DMS 273 (cell line): Measurements from ENCODE around the gene UCN3.

Experiments used
- DNase-seq: peaks from one replicate; lab custom pipeline; 2025; ENCODE audit not compliant: unreplicated experiment; lab: John Stamatoyannopoulos, UW

UCN3 gene

GRCh38 chr10:5364890-5365338 lies at the start of gene UCN3:
Gene UCN3 (plus strand): TSS chr10:5364966. CDS start chr10:5373721, 8,755 bp downstream.
- no peak for DNase-seq

DNA sequence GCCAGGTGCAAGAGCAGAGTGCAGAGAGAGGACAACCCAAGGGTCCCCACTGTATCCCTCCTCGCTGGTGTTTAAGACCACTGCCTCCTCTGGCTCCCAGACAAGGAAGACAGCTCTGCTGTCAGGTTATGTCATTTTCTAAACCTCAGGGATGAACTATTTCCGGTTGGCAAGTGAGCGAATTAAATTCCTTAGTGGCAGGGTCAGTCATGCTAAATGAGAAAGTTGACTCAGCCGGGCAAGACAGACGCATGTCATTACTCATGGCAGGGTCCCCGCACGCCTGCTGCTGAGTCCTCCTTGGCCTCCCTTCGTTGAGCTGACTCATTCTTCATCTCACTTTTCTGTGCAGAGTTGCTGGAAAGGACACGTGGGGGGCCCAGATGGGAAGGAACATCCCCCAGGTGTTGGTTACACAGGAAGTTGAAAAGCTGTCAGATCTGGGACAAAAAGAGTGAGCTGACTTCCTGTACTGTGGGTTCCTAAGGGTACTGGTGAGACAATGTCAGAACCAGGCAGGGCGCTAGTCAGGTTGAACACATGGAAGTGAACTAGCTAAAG lies 47.1 kb upstream of the UCN3 start:
- no peak for DNase-seq

- no peak for DNase-seq
These were observed 46.6 kb upstream of the UCN3 start for GRCh38 chr10:5318148-5318547.

DNA sequence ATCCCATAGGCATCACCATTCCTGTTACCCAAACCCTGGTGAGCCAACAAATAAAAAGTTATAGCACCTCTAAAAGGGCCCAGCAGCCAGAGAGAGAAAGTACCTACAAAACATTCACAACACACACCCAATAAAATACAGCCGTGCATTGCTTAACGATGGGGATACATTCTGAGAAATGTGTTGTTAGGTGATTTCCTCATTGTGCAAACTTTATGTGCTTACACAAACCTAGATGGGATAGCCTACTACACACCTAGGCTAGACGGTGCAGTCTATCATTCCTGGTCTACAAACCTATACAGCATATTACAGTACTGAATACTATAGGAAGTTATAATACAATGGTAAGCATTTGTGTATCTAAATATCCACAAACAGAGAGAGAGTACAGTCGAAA lies 44.9 kb upstream of the UCN3 start:
- no peak for DNase-seq

DNA sequence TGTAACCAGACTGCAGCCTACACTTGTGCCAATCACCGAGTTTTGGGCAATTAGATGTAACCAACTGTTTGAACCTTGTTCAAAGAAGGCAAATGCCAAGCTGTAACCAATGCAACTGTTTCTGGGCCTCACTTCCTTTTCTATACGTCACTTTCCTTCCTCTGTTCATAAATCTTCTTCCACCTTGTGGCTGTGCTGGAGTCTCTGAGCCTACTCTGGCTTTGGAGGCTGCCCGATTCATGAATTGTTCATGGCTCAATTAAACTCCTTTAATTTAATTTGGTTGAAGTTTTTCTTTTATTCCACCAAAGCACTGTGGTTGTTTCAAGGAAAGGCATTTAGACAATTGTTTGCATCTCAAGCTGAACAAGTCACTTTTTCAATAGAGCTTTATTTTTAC lies 43.5 kb upstream of the UCN3 start:
- no peak for DNase-seq

- no peak for DNase-seq
These were observed 41.3 kb upstream of the UCN3 start for GRCh38 chr10:5323446-5323845.

DNA sequence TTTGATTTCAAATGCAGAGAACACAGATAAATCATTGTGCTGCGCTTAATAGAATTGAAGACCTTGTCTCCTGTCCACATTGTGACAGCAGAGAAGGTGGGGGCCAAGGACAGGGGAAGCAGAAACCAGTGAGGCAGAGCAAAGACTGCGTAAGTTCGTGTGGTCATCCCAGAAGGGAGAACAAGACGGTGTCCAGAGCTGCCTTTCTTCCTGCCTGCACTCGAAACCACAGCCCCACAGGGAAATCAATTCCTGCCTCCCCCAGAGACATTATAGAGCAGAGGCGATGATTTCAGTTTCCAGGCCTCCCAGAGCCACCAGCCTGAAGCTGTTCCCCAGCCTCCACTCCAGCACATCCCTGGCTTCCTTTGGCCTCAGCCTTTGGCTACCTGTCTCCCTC lies 39.7 kb upstream of the UCN3 start:
- no peak for DNase-seq

DNA sequence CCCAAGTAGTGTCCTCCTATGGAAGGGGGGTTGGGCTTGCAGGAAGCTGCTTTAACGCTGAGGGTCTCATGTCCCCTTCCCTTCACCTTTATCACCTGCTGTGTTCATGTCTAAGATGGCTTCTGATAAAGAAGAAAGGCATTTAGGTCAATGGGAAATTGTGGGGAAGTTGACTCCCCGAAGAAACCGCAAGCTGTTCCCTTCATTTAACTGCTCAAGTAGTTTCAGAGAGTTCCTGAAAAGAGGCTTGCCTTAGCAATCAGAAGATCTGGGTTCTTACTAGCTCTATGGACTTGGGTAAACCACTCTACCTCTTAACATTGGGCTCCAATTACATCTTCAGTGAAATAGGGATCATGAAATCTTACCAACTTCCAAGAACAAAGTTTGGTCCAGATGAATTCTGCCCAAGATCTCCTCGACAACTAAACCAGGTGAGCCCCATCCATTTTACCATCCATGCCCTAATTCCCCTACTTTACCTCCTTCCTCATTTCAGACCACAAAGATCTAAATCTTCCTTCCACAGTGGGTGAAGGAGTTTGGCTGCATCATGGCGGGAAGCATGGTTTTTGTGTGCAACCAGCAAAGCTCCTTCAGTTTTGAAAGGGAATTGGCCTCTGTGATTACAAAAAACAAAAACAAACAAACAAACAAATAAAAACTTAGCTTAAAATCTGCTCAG lies 30.4 kb upstream of the UCN3 start:
- no peak for DNase-seq

DNA sequence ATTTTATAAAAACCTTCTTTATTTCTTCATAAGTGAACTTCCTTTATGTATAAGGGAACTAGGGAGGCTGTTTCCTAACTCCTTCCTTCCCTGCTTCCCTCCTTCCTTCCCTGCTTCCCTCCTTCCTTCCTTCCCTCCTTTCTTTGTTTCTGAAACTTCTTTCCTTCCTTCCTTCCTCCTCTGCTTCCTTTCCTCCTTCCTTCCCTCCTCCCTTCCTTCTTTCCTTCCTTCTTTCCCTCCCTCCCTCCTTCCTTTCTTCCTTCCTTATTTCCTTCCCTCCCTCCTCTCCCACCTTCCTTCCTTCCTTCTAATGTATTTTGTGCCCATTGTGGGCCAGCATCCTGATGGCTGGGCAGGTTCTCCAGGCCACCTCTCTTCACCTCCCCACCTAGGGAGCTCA lies 26.8 kb upstream of the UCN3 start:
- no peak for DNase-seq

DNA sequence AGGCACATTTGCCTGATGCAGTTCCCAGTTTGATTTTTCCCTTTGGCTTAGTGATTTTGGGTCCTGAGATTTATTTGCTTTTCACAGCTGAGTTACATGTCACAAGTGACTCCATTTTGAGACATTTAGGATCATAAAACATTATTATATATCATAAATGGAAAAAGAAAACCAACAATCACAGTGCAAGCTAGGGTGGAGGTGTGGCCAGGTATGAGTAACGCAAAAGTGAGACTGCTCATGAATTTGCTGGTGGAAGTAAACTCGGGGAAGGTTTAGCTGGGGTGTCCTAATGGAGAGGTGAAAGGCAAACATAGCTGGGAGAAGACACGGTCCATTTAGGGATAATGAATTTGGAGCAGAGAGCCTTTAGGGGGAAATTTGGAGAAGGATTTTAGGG lies 21.7 kb upstream of the UCN3 start:
- no peak for DNase-seq

GRCh38 chr10:5343561-5343960 lies 21.2 kb upstream of the UCN3 start:
- DNase-seq: no peak

DNA sequence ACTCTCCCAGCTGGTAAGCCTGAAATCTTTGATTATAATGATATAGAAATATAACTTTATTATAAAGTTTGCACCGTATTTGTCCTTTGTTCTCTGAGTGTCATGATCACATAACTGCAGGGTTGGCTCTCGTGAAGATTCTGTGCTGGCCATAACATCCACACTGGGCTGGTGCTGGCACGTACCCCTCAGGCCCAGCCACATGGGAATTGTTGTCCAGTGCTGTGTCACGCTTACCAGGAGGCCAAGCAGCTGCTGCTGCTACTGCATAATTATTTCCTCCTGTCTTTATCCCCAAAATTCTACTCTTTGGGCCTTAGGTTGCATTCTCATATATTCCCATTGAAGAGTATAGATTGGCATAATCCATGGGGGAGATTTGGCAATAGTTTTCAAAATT lies 20.8 kb upstream of the UCN3 start:
- no peak for DNase-seq

- DNase-seq: no peak
These were observed 20.0 kb upstream of the UCN3 start for GRCh38 chr10:5344746-5345145.

DNA sequence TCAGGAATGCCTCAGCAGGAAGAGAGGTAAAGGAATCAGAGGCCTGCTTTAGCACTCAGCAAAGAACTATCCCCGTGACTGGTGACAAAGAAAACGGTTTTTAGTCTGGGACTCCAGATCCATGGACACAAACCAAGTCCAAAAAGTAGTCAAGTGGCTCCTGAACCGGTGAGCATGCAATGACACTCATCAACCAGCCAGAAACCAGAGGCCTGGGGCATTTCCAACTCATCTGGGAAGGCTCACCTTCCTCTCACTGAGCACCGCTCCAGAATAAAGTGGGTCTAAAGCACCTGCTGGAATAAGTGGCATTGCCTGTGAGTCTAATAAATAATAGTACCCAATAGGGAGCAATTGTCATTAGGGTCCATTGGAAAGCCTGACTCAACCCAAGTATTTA lies 17.9 kb upstream of the UCN3 start:
- no peak for DNase-seq

GRCh38 chr10:5349362-5349761 lies 15.4 kb upstream of the UCN3 start:
- DNase-seq: no peak

- no peak for DNase-seq
These were observed 10.7 kb upstream of the UCN3 start for GRCh38 chr10:5354068-5354467.

GRCh38 chr10:5355594-5356301 lies 9.0 kb upstream of the UCN3 start:
- no peak for DNase-seq

- no peak for DNase-seq
These were observed 8.4 kb upstream of the UCN3 start for GRCh38 chr10:5356302-5356763.

- DNase-seq: no peak
These were observed 4.3 kb upstream of the UCN3 start for GRCh38 chr10:5360318-5360915.

GRCh38 chr10:5361966-5362365 lies 2.8 kb upstream of the UCN3 start:
- no peak for DNase-seq

DNA sequence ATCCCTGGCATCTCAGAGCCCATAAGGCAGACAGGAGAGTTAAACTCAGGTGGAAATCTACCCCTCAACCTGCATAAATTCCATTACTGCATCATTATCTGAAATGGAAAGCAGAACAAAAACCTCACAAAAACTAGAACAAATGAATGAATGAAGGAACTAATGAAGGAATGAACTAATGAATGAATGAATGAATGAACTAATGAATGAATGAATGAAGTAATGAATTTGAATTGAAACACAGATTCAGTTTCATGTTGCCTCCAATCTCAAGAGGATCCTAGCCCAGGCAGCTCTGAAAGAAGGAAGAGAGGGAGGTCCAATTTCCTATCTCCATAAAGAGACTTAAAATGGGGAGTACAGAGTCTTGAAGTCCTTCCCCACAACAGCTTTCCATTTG lies 1.9 kb upstream of the UCN3 start:
- DNase-seq: no peak

- no peak for DNase-seq
These were observed 392 bp upstream of the UCN3 start for GRCh38 chr10:5364374-5364773.
